HepG2 (cell line): ENCODE measurements around the gene CGNL1. TPM values are rescaled to one million over a fixed set of nuclear protein-coding genes. Genes with fewer than 3 reads are reported as not detected.

Experiments used
- ATAC-seq: fragments of 200-7000 bp; cut with Tn5 transposase; 3 replicates; pipeline ENCODE4 v1.9.1; 2020; ENCODE audit warnings: mild to moderate bottlenecking, moderate library complexity
- BruUV-seq: library from RNA; stranded (reverse); fragments of 400-500 nt; replicated peaks from 2 replicates; lab custom pipeline; 2021; lab: Mats Ljungman, UMichigan
- CTCF ChIA-PET: fragments of 300-600 bp; formaldehyde crosslinking; extraction: SDS; loops from one replicate; lab custom pipeline; 2021; ENCODE audit warnings: low total read pairs, inconsistent platforms, low intra/inter-chr PET ratio; lab: Yijun Ruan, JAX
- POLR2A ChIA-PET: fragments of 350-600 bp; sonication (Branson Sonifier 250); formaldehyde crosslinking; loops from one replicate; lab custom pipeline; 2020; ENCODE audit warnings: antibody characterized with exemption, inconsistent platforms; lab: Yijun Ruan, JAX
- DNase-seq: peaks from one replicate; pipeline ENCODE4 v3.0.0-alpha.2; 2015; ENCODE audit warnings: low spot score
- FAIRE-seq: peaks from 3 replicates; lab custom pipeline; 2011; peaks lifted over from hg19 to GRCh38; lab: Jason Lieb, UNC
- H2AFZ ChIP-seq: one replicate; pipeline ENCODE4 v1.6.1; 2011; ENCODE audit warnings: low read length, inconsistent platforms
- H3K27ac ChIP-seq: fragments of 300-600 bp; 3 replicates; pipeline ENCODE4 v1.8.0; 2011; ENCODE audit warnings: mixed run types, mild to moderate bottlenecking, mixed read lengths, low read length, inconsistent platforms; ENCODE audit not compliant: insufficient read depth; ENCODE audit errors: extremely low read length
- H3K27me3 ChIP-seq, 2 experiments: fragments of 200-600 bp in 1 of 2; 2 replicates in 1 of 2; 3 replicates in 1 of 2; pipeline versions ENCODE4 v1.6.0 to v1.8.0; 2011; ENCODE audit warnings: low read length in 2 of 2, mild to moderate bottlenecking in 2 of 2, moderate library complexity in 2 of 2, inconsistent platforms in 1 of 2; ENCODE audit not compliant: insufficient read depth in 2 of 2, control insufficient read depth in 1 of 2
- H3K36me3 ChIP-seq, 2 experiments: fragments of 200-600 bp in 1 of 2; replicated peaks in 1 of 2; 2 replicates in 1 of 2; 3 replicates in 1 of 2; pipeline versions ENCODE4 v1.5.1 to v1.8.0; 2011; ENCODE audit warnings: low read length in 2 of 2, inconsistent platforms in 1 of 2; ENCODE audit not compliant: insufficient read depth in 2 of 2, control insufficient read depth in 1 of 2
- H3K4me1 ChIP-seq: 2 replicates; pipeline ENCODE4 v1.5.1; 2012; ENCODE audit warnings: low read length, inconsistent platforms; ENCODE audit not compliant: insufficient read depth
- H3K4me2 ChIP-seq: 2 replicates; pipeline ENCODE4 v1.6.0; 2011; ENCODE audit warnings: low read depth, low read length, inconsistent platforms
- H3K4me3 ChIP-seq, 3 experiments: fragments of 200-600 bp in 1 of 3; sonication (generic), shearing (Covaris generic) in 1 of 3; replicated peaks in 1 of 3; 2 replicates each; pipeline ENCODE4 v1.5.1; 2011 to 2016; ENCODE audit warnings: low read length in 3 of 3, inconsistent platforms in 2 of 3, low read depth in 2 of 3, mild to moderate bottlenecking in 2 of 3, control low read depth in 1 of 3, mixed read lengths in 1 of 3; ENCODE audit not compliant: insufficient read depth in 1 of 3
- H3K79me2 ChIP-seq: one replicate; pipeline ENCODE4 v1.6.1; 2011; ENCODE audit warnings: low read length, inconsistent platforms; ENCODE audit not compliant: insufficient read depth
- H3K9ac ChIP-seq: 2 replicates; pipeline ENCODE4 v1.6.0; 2011; ENCODE audit warnings: mild to moderate bottlenecking, low read depth, low read length, inconsistent platforms; ENCODE audit not compliant: insufficient read depth
- H3K9me3 ChIP-seq: 2 replicates; pipeline ENCODE4 v1.5.1; 2012; ENCODE audit warnings: mild to moderate bottlenecking, low read length
- H4K20me1 ChIP-seq: 2 replicates; pipeline ENCODE4 v1.6.0; 2011; ENCODE audit warnings: inconsistent platforms, mild to moderate bottlenecking, low read length, moderate library complexity; ENCODE audit not compliant: insufficient read depth
- CTCF ChIP-seq: sonication (generic); formaldehyde crosslinking; IDR thresholded peaks from 2 replicates; pipeline ENCODE4 v1.5.0; 2020; ENCODE audit warnings: mild to moderate bottlenecking, missing genetic modification reagents, moderate library complexity
- ETV6 ChIP-seq: sonication (generic); formaldehyde crosslinking; conservative IDR thresholded peaks from 2 replicates; pipeline ENCODE4 v1.4.0; 2020; ENCODE audit warnings: missing genetic modification reagents
- FOXA1 ChIP-seq, 2 experiments: fragments of 450-650 bp in 1 of 2; sonication (generic) in 1 of 2; formaldehyde crosslinking in 1 of 2; IDR thresholded peaks; 2 replicates each; pipeline versions ENCODE4 v1.4.0 to v1.6.1; 2016 to 2020; ENCODE audit warnings: missing genetic modification reagents in 1 of 2
- FOXP1 ChIP-seq, 2 experiments: fragments of 450-650 bp in 1 of 2; IDR thresholded peaks; 2 replicates each; pipeline ENCODE4 v1.6.1; 2017 to 2018; ENCODE audit warnings: antibody characterized with exemption in 1 of 2
- MED1 ChIP-seq: sonication (generic); formaldehyde crosslinking; IDR thresholded peaks from 2 replicates; pipeline ENCODE4 v1.4.0; 2020; ENCODE audit warnings: missing genetic modification reagents
- MTA3 ChIP-seq: sonication (generic); formaldehyde crosslinking; IDR thresholded peaks from 2 replicates; pipeline ENCODE4 v1.4.0; 2020; ENCODE audit warnings: missing genetic modification reagents
- NFYB ChIP-seq: sonication (generic); formaldehyde crosslinking; IDR thresholded peaks from 2 replicates; pipeline ENCODE4 v1.4.0; 2020; ENCODE audit warnings: missing genetic modification reagents
- PRMT3 ChIP-seq: sonication (generic); formaldehyde crosslinking; IDR thresholded peaks from 2 replicates; pipeline ENCODE4 v1.8.1; 2022; ENCODE audit warnings: low read depth, mild to moderate bottlenecking, moderate library complexity, missing genetic modification reagents, borderline replicate concordance
- RCOR2 ChIP-seq: IDR thresholded peaks from 2 replicates; pipeline ENCODE4 v1.6.1; 2016; ENCODE audit warnings: missing biosample characterization, missing genetic modification reagents
- SAP130 ChIP-seq: IDR thresholded peaks from 2 replicates; pipeline ENCODE4 v1.6.1; 2016; ENCODE audit warnings: low read depth
- SOX13 ChIP-seq, 3 experiments: fragments of 450-650 bp in 1 of 3; sonication (generic) in 1 of 3; formaldehyde crosslinking in 1 of 3; IDR thresholded peaks in 2 of 3; conservative IDR thresholded peaks in 1 of 3; 2 replicates each; pipeline versions ENCODE4 v1.5.0 to v1.6.1; 2016 to 2020; ENCODE audit warnings: antibody characterized with exemption in 1 of 3, mild to moderate bottlenecking in 1 of 3, missing compliant biosample characterization in 1 of 3, missing genetic modification reagents in 1 of 3, moderate library complexity in 1 of 3
- SRSF9 ChIP-seq: fragments of 200-400 bp; formaldehyde crosslinking; IDR thresholded peaks from 2 replicates; pipeline ENCODE4 v1.6.1; 2018; ENCODE audit warnings: borderline replicate concordance, mild to moderate bottlenecking, low read depth, low read length; ENCODE audit not compliant: insufficient read depth, poor library complexity, severe bottlenecking
- STAG1 ChIP-seq: sonication (generic); formaldehyde crosslinking; IDR thresholded peaks from 2 replicates; pipeline ENCODE4 v1.4.0; 2020; ENCODE audit warnings: missing genetic modification reagents
- ZNF567 ChIP-seq: sonication (generic); formaldehyde crosslinking; IDR thresholded peaks from 2 replicates; pipeline ENCODE4 v1.8.1; 2023; ENCODE audit warnings: mild to moderate bottlenecking, missing genetic modification reagents, borderline replicate concordance
- ZNF75D ChIP-seq: sonication (generic); formaldehyde crosslinking; IDR thresholded peaks from 2 replicates; pipeline ENCODE4 v1.8.1; 2023; ENCODE audit warnings: missing genetic modification reagents, mild to moderate bottlenecking, borderline replicate concordance
- ZNF841 ChIP-seq: sonication (generic); formaldehyde crosslinking; IDR thresholded peaks from 2 replicates; pipeline ENCODE4 v1.8.1; 2023; ENCODE audit warnings: missing genetic modification reagents, borderline replicate concordance
- ZUFSP ChIP-seq: sonication (generic); formaldehyde crosslinking; IDR thresholded peaks from 2 replicates; pipeline ENCODE4 v1.9.0; 2021; ENCODE audit warnings: missing genetic modification reagents, mild to moderate bottlenecking, borderline replicate concordance
- WGBS: methylation state at CpG from one replicate; pipeline ENCODE4 v1.1.6; 2017; ENCODE audit warnings: low lambda C conversion rate; 5-methylcytosine and 5-hydroxymethylcytosine counted together
- in situ Hi-C: cut with HindIII; loops from 2 replicates; pipeline ENCODE4 v1.10.0; 2017; ENCODE audit warnings: low pct_unique_long_range_greater_than_20kb; ENCODE audit not compliant: extremely low pct_ligation_motif_present
- intact Hi-C: fragments of 100-400 bp; cut with micrococcal nuclease; formaldehyde crosslinking; loops from one replicate; pipeline ENCODE4 v1.10.0; 2022; ENCODE audit not compliant: unreplicated experiment
- polyA plus RNA-seq, 8 experiments: library from polyadenylated mRNA; depleted of rRNA in 3 of 8; stranded (reverse) in 7 of 8; unstranded in 1 of 8; fragments of >200 nt; fragmentation: Illumina TruSeq in 4 of 8; extraction: Trizol in 4 of 8; gene quantifications; 2 replicates each; pipeline versions ENCODE4 v1.2.1 to v1.2.3, GENCODE V29; 2011 to 2016; ENCODE audit warnings: low read depth in 4 of 8, missing spikeins in 1 of 8, mixed read lengths in 1 of 8; ENCODE audit not compliant: insufficient read depth in 1 of 8
- total RNA-seq, 5 experiments: library from RNA; depleted of rRNA; stranded (reverse); fragments of >200 nt; fragmentation: Illumina TruSeq; extraction: Trizol; gene quantifications; 2 replicates each; pipeline ENCODE4 v1.2.3, GENCODE V29; 2016; ENCODE audit warnings: low read depth in 1 of 5

Gene CGNL1
- total and polyA plus RNA-seq, 2 of the 13 experiments (the other 11 are each of a cell fraction or from before 2014, with no cell fraction given) = 5.6 to 15.6 TPM

GRCh38 chr15:57376696-57377477 lies 582 bp downstream of the CGNL1 start (continued):
- no peak for TF ChIP-seq MTA3 (CRISPR knock-in tag)
- TF ChIP-seq RCOR2 (CRISPR knock-in tag) = no peak
- TF ChIP-seq ZNF75D = no peak
- no peak for TF ChIP-seq SRSF9
- no peak for TF ChIP-seq ZUFSP (CRISPR knock-in tag)
- no peak for TF ChIP-seq ZNF841 (CRISPR knock-in tag)
- TF ChIP-seq MED1 = no peak
- TF ChIP-seq ETV6 (CRISPR knock-in tag) = no peak
- TF ChIP-seq, all 625 proteins: peak for 126

GRCh38 chr15:57377478-57377847 lies 1.2 kb downstream of the CGNL1 start:
- intact Hi-C loops (loop anchor here (1.0 to 10.0 kb wide), 3 partner anchors 35 to 150 kb away; no protein-coding TSS in a partner anchor), in situ Hi-C loops (no loop called here)
- Histone ChIP-seq H3K27me3 (peaks cover 2 to 12% of the 10 kb centered on the region in 2 experiments; a peak in 2 of 5 replicates), H3K4me3 (peak overlapping the region; percentile 67 to 85 (median 76)), H3K36me3 (no peaks in the 10 kb centered on the region), H3K27ac (peak overlapping the region; percentile 55), H2AFZ (peak overlapping the region; percentile 46), H3K4me2 (peak overlapping the region; percentile 89), H4K20me1 (no peaks in the 10 kb centered on the region), H3K9ac (peak overlapping the region; percentile 70), H3K4me1 (peaks cover 57% of the 10 kb centered on the region), H3K79me2 (peaks cover 12% of the 10 kb centered on the region), H3K9me3 (no peaks in the 10 kb centered on the region)
- TSS peak; percentile 54 for BruUV-seq
- TF ChIP-seq FOXP1 (IDR thresholded peaks at IDR 0.05) (no peak), FOXP1 (CRISPR knock-in tag; IDR thresholded peaks at IDR 0.05) (0 out of 2 replicates have a peak, but pooled peaks have one; percentile 34), CTCF (CRISPR knock-in tag) (peak; percentile 49), STAG1 (CRISPR knock-in tag) (peak; percentile 37), SAP130 (CRISPR knock-in tag) (0 out of 2 replicates have a peak, but pooled peaks have one; percentile 2), ZNF567 (CRISPR knock-in tag) (no peak), FOXA1 (IDR thresholded peaks at IDR 0.05) (no peak), FOXA1 (CRISPR knock-in tag; IDR thresholded peaks at IDR 0.05) (peak; percentile 71), NFYB (CRISPR knock-in tag) (0 out of 2 replicates have a peak, but pooled peaks have one; percentile 3), SOX13 (IDR thresholded peaks at IDR 0.05) (no peak), SOX13 (CRISPR knock-in tag; conservative IDR thresholded peaks at IDR 0.05 in 1 of 2, IDR thresholded peaks at IDR 0.05 in 1 of 2) (0 out of 4 replicates have a peak, but pooled peaks of 1 of the 2 experiments have one; percentile 13), PRMT3 (CRISPR knock-in tag) (no peak)
- ChIA-PET CTCF (interaction anchor here (2.4 kb wide), 1 partner anchor 150 kb away, joined by 5 read pairs; no protein-coding TSS in a partner anchor), POLR2A (interaction anchor here (0.7 to 1.3 kb wide), 4 partner anchors 22 to 100 kb away, joined by 3 to 8 read pairs (median 6); no protein-coding TSS in a partner anchor)
- no peak for FAIRE-seq
- peak; percentile 9 for ATAC-seq
- DNase-seq = no peak
- WGBS = 1% methylated on average over 4 of the region's 4 CpGs
